WTC11 (cell line): ENCODE measurements around the gene CYP4F2. TPM values are rescaled to one million over a fixed set of nuclear protein-coding genes. Genes with fewer than 3 reads are reported as not detected.
"Not testable (repeated sequence)": the region's sequence is repeated elsewhere in the genome, so short reads cannot be mapped to it uniquely, and the experiment has no call there.

Experiments used
- ATAC-seq: fragments of 200-7000 bp; cut with Tn5 transposase; 2 replicates; pipeline ENCODE4 v1.10.0; 2021; ENCODE audit warnings: mild to moderate bottlenecking, moderate library complexity
- CTCF ChIA-PET: fragments of 300-600 bp; sonication (Branson Sonifier 250); formaldehyde crosslinking; loops from one replicate; lab custom pipeline; 2021; ENCODE audit warnings: antibody characterized with exemption; lab: Charles Lee
- POLR2A ChIA-PET: fragments of 350-600 bp; sonication (Branson Sonifier 250); formaldehyde crosslinking; loops from one replicate; lab custom pipeline; 2021; ENCODE audit warnings: antibody characterized with exemption; lab: Charles Lee
- DNase-seq: peaks from one replicate; pipeline ENCODE4 v3.0.0; 2021; ENCODE audit warnings: low spot score
- H3K27ac Mint-ChIP-seq: 2 replicates; pipeline ENCODE4 v1.8.0; 2021; ENCODE audit warnings: mixed read lengths
- H3K27me3 Mint-ChIP-seq: 2 replicates; pipeline ENCODE4 v1.8.0; 2021; ENCODE audit warnings: low read depth, mild to moderate bottlenecking, moderate library complexity, mixed read lengths
- H3K36me3 Mint-ChIP-seq: 2 replicates; pipeline ENCODE4 v1.8.0; 2021; ENCODE audit warnings: mixed read lengths
- H3K4me1 Mint-ChIP-seq: 2 replicates; pipeline ENCODE4 v1.8.0; 2022; ENCODE audit warnings: mixed read lengths
- H3K4me3 Mint-ChIP-seq: 2 replicates; pipeline ENCODE4 v1.8.0; 2021; ENCODE audit warnings: mild to moderate bottlenecking, moderate library complexity, mixed read lengths
- H3K9me3 Mint-ChIP-seq: 2 replicates; pipeline ENCODE4 v1.8.0; 2021; ENCODE audit warnings: mixed read lengths
- AFF4 ChIP-seq: sonication (generic); formaldehyde crosslinking; IDR thresholded peaks from 2 replicates; pipeline ENCODE4 v1.8.1; 2023; ENCODE audit warnings: mild to moderate bottlenecking, missing genetic modification reagents, borderline replicate concordance
- ATF3 ChIP-seq: sonication (generic); formaldehyde crosslinking; conservative IDR thresholded peaks from 2 replicates; pipeline ENCODE4 v1.8.1; 2022; ENCODE audit warnings: mild to moderate bottlenecking, missing genetic modification reagents
- ATF6 ChIP-seq: sonication (generic); formaldehyde crosslinking; IDR thresholded peaks from 2 replicates; pipeline ENCODE4 v1.8.1; 2023; ENCODE audit warnings: mild to moderate bottlenecking, missing genetic modification reagents
- CREB1 ChIP-seq: sonication (generic); formaldehyde crosslinking; IDR thresholded peaks from 2 replicates; pipeline ENCODE4 v1.8.0; 2023; ENCODE audit warnings: mild to moderate bottlenecking, missing genetic modification reagents
- ELF4 ChIP-seq: sonication (generic); formaldehyde crosslinking; IDR thresholded peaks from 2 replicates; pipeline ENCODE4 v1.8.1; 2022; ENCODE audit warnings: low read depth, mild to moderate bottlenecking, moderate library complexity, missing genetic modification reagents
- ESRRA ChIP-seq: sonication (generic); formaldehyde crosslinking; IDR thresholded peaks from 2 replicates; pipeline ENCODE4 v1.8.1; 2022; ENCODE audit warnings: mild to moderate bottlenecking, missing genetic modification reagents, borderline replicate concordance
- ETV6 ChIP-seq: sonication (generic); formaldehyde crosslinking; IDR thresholded peaks from 2 replicates; pipeline ENCODE4 v1.8.1; 2022; ENCODE audit warnings: mild to moderate bottlenecking, missing genetic modification reagents
- GABPB1 ChIP-seq: sonication (generic); formaldehyde crosslinking; IDR thresholded peaks from 2 replicates; pipeline ENCODE4 v1.8.1; 2023; ENCODE audit warnings: mild to moderate bottlenecking, missing genetic modification reagents
- JAZF1 ChIP-seq: fragments of 250-450 bp; sonication (Bioruptor Pico); IDR thresholded peaks from 2 replicates; pipeline ENCODE4 v1.9.0; 2021; ENCODE audit warnings: moderate library complexity, mild to moderate bottlenecking, inconsistent platforms
- KAT7 ChIP-seq: sonication (generic); formaldehyde crosslinking; IDR thresholded peaks from 2 replicates; pipeline ENCODE4 v1.8.1; 2023; ENCODE audit warnings: missing genetic modification reagents, mild to moderate bottlenecking, borderline replicate concordance
- OVOL2 ChIP-seq: fragments of 250-450 bp; sonication (Bioruptor Pico); IDR thresholded peaks from 2 replicates; pipeline ENCODE4 v1.9.0; 2021; ENCODE audit warnings: mild to moderate bottlenecking, borderline replicate concordance
- RELA ChIP-seq: sonication (generic); formaldehyde crosslinking; IDR thresholded peaks from 2 replicates; pipeline ENCODE4 v1.8.1; 2022; ENCODE audit warnings: missing genetic modification reagents, mild to moderate bottlenecking, borderline replicate concordance
- TEAD4 ChIP-seq: sonication (generic); formaldehyde crosslinking; IDR thresholded peaks from 2 replicates; pipeline ENCODE4 v1.8.0; 2022; ENCODE audit warnings: mild to moderate bottlenecking, missing genetic modification reagents
- ZNF121 ChIP-seq: sonication (generic); formaldehyde crosslinking; IDR thresholded peaks from 2 replicates; pipeline ENCODE4 v1.8.0; 2023; ENCODE audit warnings: missing genetic modification reagents
- ZNF232 ChIP-seq: sonication (generic); formaldehyde crosslinking; IDR thresholded peaks from 2 replicates; pipeline ENCODE4 v1.8.0; 2022; ENCODE audit warnings: mild to moderate bottlenecking, missing genetic modification reagents
- ZNF512 ChIP-seq: sonication (generic); formaldehyde crosslinking; IDR thresholded peaks from 2 replicates; pipeline ENCODE4 v1.8.1; 2022; ENCODE audit warnings: missing genetic modification reagents, borderline replicate concordance
- total RNA-seq: library from RNA; stranded (reverse); gene quantifications from 3 replicates; pipeline ENCODE4 v1.2.3, GENCODE V29; 2021
- TF ChIP-seq, protein P1 (sequence below): sonication (generic); formaldehyde crosslinking; IDR thresholded peaks from 2 replicates; pipeline ENCODE4 v1.8.0; 2022; ENCODE audit warnings: mild to moderate bottlenecking, missing genetic modification reagents
- TF ChIP-seq, protein P2 (sequence below): sonication (generic); formaldehyde crosslinking; IDR thresholded peaks from 2 replicates; pipeline ENCODE4 v1.8.0; 2022; ENCODE audit warnings: mild to moderate bottlenecking, missing genetic modification reagents

The CYP4F2 gene
- total RNA-seq, 1 experiment from 2014 or later: 0.24 TPM

- TF ChIP-seq ELF4 (CRISPR knock-in tag) (no peak), ETV6 (CRISPR knock-in tag) (no peak), OVOL2 (no peak), RELA (CRISPR knock-in tag) (no peak), ZNF512 (CRISPR knock-in tag) (no peak), CREB1 (no peak)
Measured at GRCh38 chr19:15892012-15892411, 5.9 kb downstream of the CYP4F2 start (continued).

GRCh38 chr19:15891434-15891833 lies 6.4 kb downstream of the CYP4F2 start:
- ChIA-PET CTCF (no interaction called here), POLR2A (no interaction called here)
- DNase-seq (no peak), ATAC-seq (no peak)
- peaks cover 5% of the 10 kb centered on the region for H3K36me3 Mint-ChIP-seq
- no peaks in the 10 kb centered on the region for H3K4me1 Mint-ChIP-seq
- no peak overlapping the region for H3K27ac Mint-ChIP-seq
- H3K27me3 Mint-ChIP-seq: no peaks in the 10 kb centered on the region; the same call in 1 of the 2 replicates
- H3K9me3 Mint-ChIP-seq: peaks cover 35% of the 10 kb centered on the region
- no peak for TF ChIP-seq ESRRA (CRISPR knock-in tag)
- TF ChIP-seq, protein P1, sequence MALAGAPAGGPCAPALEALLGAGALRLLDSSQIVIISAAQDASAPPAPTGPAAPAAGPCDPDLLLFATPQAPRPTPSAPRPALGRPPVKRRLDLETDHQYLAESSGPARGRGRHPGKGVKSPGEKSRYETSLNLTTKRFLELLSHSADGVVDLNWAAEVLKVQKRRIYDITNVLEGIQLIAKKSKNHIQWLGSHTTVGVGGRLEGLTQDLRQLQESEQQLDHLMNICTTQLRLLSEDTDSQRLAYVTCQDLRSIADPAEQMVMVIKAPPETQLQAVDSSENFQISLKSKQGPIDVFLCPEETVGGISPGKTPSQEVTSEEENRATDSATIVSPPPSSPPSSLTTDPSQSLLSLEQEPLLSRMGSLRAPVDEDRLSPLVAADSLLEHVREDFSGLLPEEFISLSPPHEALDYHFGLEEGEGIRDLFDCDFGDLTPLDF: no peak
- TF ChIP-seq AFF4 (CRISPR knock-in tag): no peak
- no peak for TF ChIP-seq ZNF232 (CRISPR knock-in tag)
- TF ChIP-seq, protein P2, sequence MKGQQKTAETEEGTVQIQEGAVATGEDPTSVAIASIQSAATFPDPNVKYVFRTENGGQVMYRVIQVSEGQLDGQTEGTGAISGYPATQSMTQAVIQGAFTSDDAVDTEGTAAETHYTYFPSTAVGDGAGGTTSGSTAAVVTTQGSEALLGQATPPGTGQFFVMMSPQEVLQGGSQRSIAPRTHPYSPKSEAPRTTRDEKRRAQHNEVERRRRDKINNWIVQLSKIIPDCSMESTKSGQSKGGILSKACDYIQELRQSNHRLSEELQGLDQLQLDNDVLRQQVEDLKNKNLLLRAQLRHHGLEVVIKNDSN (CRISPR knock-in tag): no peak
- TF ChIP-seq GABPB1 (CRISPR knock-in tag): no peak
- TF ChIP-seq KAT7: no peak
- H3K4me3 Mint-ChIP-seq: no peak overlapping the region

DNA sequence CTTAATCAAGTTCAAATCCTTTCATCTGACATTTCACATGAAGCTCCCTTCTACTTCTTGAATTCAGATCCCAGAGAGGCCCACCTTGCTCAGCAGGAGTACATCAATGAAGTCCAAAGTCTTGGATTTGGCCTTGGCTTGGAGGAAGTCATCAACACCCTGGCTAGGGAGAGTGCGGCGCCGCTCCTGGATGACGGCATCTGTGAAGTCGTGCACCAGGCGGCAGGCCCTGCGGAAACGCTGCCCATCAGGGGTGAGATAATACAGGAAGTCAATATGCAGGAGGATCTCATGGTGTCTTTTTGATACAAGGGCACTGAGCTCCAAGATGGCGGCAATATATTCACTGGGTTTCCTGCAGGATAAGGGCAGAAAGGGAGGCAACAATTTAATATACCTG lies 8.5 kb downstream of the CYP4F2 start:
- H3K4me1 Mint-ChIP-seq, CTCF ChIA-PET, H3K27me3 Mint-ChIP-seq, ATAC-seq, POLR2A ChIA-PET, H3K36me3 Mint-ChIP-seq, H3K4me3 Mint-ChIP-seq, H3K27ac Mint-ChIP-seq, DNase-seq: not testable (repeated sequence)
- peaks cover 18% of the 10 kb centered on the region for H3K9me3 Mint-ChIP-seq

- Mint-ChIP-seq H3K27ac (no peak overlapping the region), H3K4me3 (no peak overlapping the region), H3K27me3 (peaks cover 6% of the 10 kb centered on the region), H3K9me3 (peaks cover 10% of the 10 kb centered on the region), H3K4me1 (no peaks in the 10 kb centered on the region), H3K36me3 (0 out of 2 replicates have a peak, but pooled peaks cover 4% of the 10 kb centered on the region)
- ATAC-seq (no peak), DNase-seq (no peak)
- CTCF ChIA-PET: no interaction called here
- POLR2A ChIA-PET: no interaction called here
- no peak for TF ChIP-seq ATF3 (CRISPR knock-in tag)
- no peak for TF ChIP-seq JAZF1
- TF ChIP-seq ATF6 (CRISPR knock-in tag): no peak
- no peak for TF ChIP-seq AFF4 (CRISPR knock-in tag)
- TF ChIP-seq TEAD4 (CRISPR knock-in tag): no peak
- no peak for TF ChIP-seq ZNF121 (CRISPR knock-in tag)
Measured at GRCh38 chr19:15885919-15886318, 12.0 kb downstream of the CYP4F2 start.
